Measurements from ENCODE around the gene DMD. TPM values are rescaled to one million over a fixed set of nuclear protein-coding genes. Genes with fewer than 3 reads are reported as not detected.

Gene DMD
- polyA plus RNA-seq, 1 donor from 2014 or later, result 21.6 TPM

GRCh38 chrX:33149085-33149484 lies 62.3 kb downstream of the DMD start:
- H3K27ac ChIP-seq (ENCODE audit: low read length), result no peak overlapping the region
- no peaks in the 10 kb centered on the region for H3K27me3 ChIP-seq (ENCODE audit: insufficient read depth, low read depth, low read length)
- no peak for TF ChIP-seq SMC3 (conservative IDR thresholded peaks at IDR 0.05; ENCODE audit: poor library complexity)
- TF ChIP-seq POLR2AphosphoS5 (IDR thresholded peaks at IDR 0.05), result no peak
- no peak for TF ChIP-seq RAD21 (conservative IDR thresholded peaks at IDR 0.05)
- no peak for TF ChIP-seq TAF1 (IDR thresholded peaks at IDR 0.05; ENCODE audit: low read depth)
- no peak for TF ChIP-seq REST (IDR thresholded peaks at IDR 0.05; ENCODE audit: borderline replicate concordance)
- no peak for TF ChIP-seq MXI1 (conservative IDR thresholded peaks at IDR 0.05; ENCODE audit: poor library complexity, severe bottlenecking)
- no peak for TF ChIP-seq EZH2 (IDR thresholded peaks at IDR 0.05; ENCODE audit: borderline replicate concordance, insufficient read depth, low read length, poor library complexity, severe bottlenecking)
- TF ChIP-seq EP300 (conservative IDR thresholded peaks at IDR 0.05; ENCODE audit: poor library complexity, severe bottlenecking), result no peak
- no peak for TF ChIP-seq CTCF (IDR thresholded peaks at IDR 0.05; ENCODE audit: poor library complexity, severe bottlenecking)
- H3K36me3 ChIP-seq (ENCODE audit: insufficient read depth, low read length), result no peaks in the 10 kb centered on the region
- H3F3A ChIP-seq (ENCODE audit: insufficient read depth, low read length, poor library complexity, severe bottlenecking), result no peaks in the 10 kb centered on the region
- no peaks in the 10 kb centered on the region for H3K79me2 ChIP-seq (replicated peaks; ENCODE audit: insufficient read depth, low read length)
- no peaks in the 10 kb centered on the region for H4K20me1 ChIP-seq (ENCODE audit: insufficient read depth)
- no peak overlapping the region for H3K4me2 ChIP-seq (ENCODE audit: low read length)
- no peak overlapping the region for H2AFZ ChIP-seq (ENCODE audit: low read depth, low read length)
- H3K9ac ChIP-seq (ENCODE audit: low read length), result no peak overlapping the region
- H3K9me3 ChIP-seq (ENCODE audit: low read length), result no peaks in the 10 kb centered on the region
- H3K4me3 ChIP-seq (ENCODE audit: low read length), result no peak overlapping the region
- no peaks in the 10 kb centered on the region for H3K9me2 ChIP-seq (ENCODE audit: insufficient read depth, low read length)

- H3K9ac ChIP-seq (ENCODE audit: low read length), result no peak overlapping the region
- H3F3A ChIP-seq (ENCODE audit: insufficient read depth, low read length, poor library complexity, severe bottlenecking), result no peaks in the 10 kb centered on the region
- no peaks in the 10 kb centered on the region for H4K20me1 ChIP-seq (ENCODE audit: insufficient read depth)
- H3K27me3 ChIP-seq (ENCODE audit: insufficient read depth, low read depth, low read length), result no peaks in the 10 kb centered on the region
- H3K79me2 ChIP-seq (replicated peaks; ENCODE audit: insufficient read depth, low read length), result no peaks in the 10 kb centered on the region
- TF ChIP-seq SMC3 (conservative IDR thresholded peaks at IDR 0.05; ENCODE audit: poor library complexity), result no peak
- no peaks in the 10 kb centered on the region for H3K9me2 ChIP-seq (ENCODE audit: insufficient read depth, low read length)
- H3K4me3 ChIP-seq (ENCODE audit: low read length), result no peak overlapping the region
- no peaks in the 10 kb centered on the region for H3K9me3 ChIP-seq (ENCODE audit: low read length)
- no peaks in the 10 kb centered on the region for H3K36me3 ChIP-seq (ENCODE audit: insufficient read depth, low read length)
- H3K27ac ChIP-seq (ENCODE audit: low read length), result no peak overlapping the region
- H3K4me2 ChIP-seq (ENCODE audit: low read length), result no peak overlapping the region
- H2AFZ ChIP-seq (ENCODE audit: low read depth, low read length), result no peak overlapping the region
These were observed 69.0 kb downstream of the DMD start for GRCh38 chrX:33142331-33142730.
